ENCODE results near the gene ZC3H12C.
A peak's percentile ranks its signal among the peaks of the same experiment; 100 is the strongest.

The ZC3H12C gene

GRCh38 chr11:110168033-110168803, 75.0 kb downstream of the ZC3H12C start:
- DNase-seq (ENCODE audit: low spot score) = no peak
- H3K27me3 ChIP-seq (ENCODE audit: insufficient read depth, poor library complexity, severe bottlenecking) = no peaks in the 10 kb centered on the region
- no peak for TF ChIP-seq CTCF (IDR thresholded peaks at IDR 0.05; ENCODE audit: poor library complexity, severe bottlenecking)

GRCh38 chr11:110169738-110170137, 76.5 kb downstream of the ZC3H12C start:
- ATAC-seq (ENCODE audit: low read depth) = no peak

More at GRCh38 chr11:110168033-110168803, 75.0 kb downstream of the ZC3H12C start:
- H3K27ac ChIP-seq (ENCODE audit: poor library complexity, severe bottlenecking) = no peak overlapping the region
- no peak for ATAC-seq (ENCODE audit: low read depth)
- H3K4me1 ChIP-seq (ENCODE audit: insufficient read depth, poor library complexity, severe bottlenecking) = no peaks in the 10 kb centered on the region
- H3K4me3 ChIP-seq (ENCODE audit: severe bottlenecking) = no peak overlapping the region
- H3K36me3 ChIP-seq (ENCODE audit: low read depth) = peaks cover 55% of the 10 kb centered on the region
- no peaks in the 10 kb centered on the region for H3K9me3 ChIP-seq (ENCODE audit: severe bottlenecking)

GRCh38 chr11:110172468-110173065, 79.4 kb downstream of the ZC3H12C start:
- no peak overlapping the region for H3K4me3 ChIP-seq (ENCODE audit: severe bottlenecking)
- H3K36me3 ChIP-seq (ENCODE audit: low read depth) = peaks cover 14% of the 10 kb centered on the region
- peaks cover 8% of the 10 kb centered on the region for H3K4me1 ChIP-seq (ENCODE audit: insufficient read depth, poor library complexity, severe bottlenecking)
- no peak for TF ChIP-seq CTCF (IDR thresholded peaks at IDR 0.05; ENCODE audit: poor library complexity, severe bottlenecking)
- ATAC-seq (ENCODE audit: low read depth) (no peak), DNase-seq (ENCODE audit: low spot score) (no peak)
- H3K27ac ChIP-seq (ENCODE audit: poor library complexity, severe bottlenecking) = no peak overlapping the region
- no peaks in the 10 kb centered on the region for H3K9me3 ChIP-seq (ENCODE audit: severe bottlenecking)
- no peaks in the 10 kb centered on the region for H3K27me3 ChIP-seq (ENCODE audit: insufficient read depth, poor library complexity, severe bottlenecking)

More at GRCh38 chr11:110169738-110170137, 76.5 kb downstream of the ZC3H12C start:
- DNase-seq (ENCODE audit: low spot score) = no peak
- Histone ChIP-seq H3K27me3 (ENCODE audit: insufficient read depth, poor library complexity, severe bottlenecking) (no peaks in the 10 kb centered on the region), H3K4me1 (ENCODE audit: insufficient read depth, poor library complexity, severe bottlenecking) (no peaks in the 10 kb centered on the region), H3K36me3 (ENCODE audit: low read depth) (peaks cover 40% of the 10 kb centered on the region), H3K4me3 (ENCODE audit: severe bottlenecking) (no peak overlapping the region), H3K9me3 (ENCODE audit: severe bottlenecking) (no peaks in the 10 kb centered on the region), H3K27ac (ENCODE audit: poor library complexity, severe bottlenecking) (no peak overlapping the region)
- no peak for TF ChIP-seq CTCF (IDR thresholded peaks at IDR 0.05; ENCODE audit: poor library complexity, severe bottlenecking)

GRCh38 chr11:110173811-110174644, 80.8 kb downstream of the ZC3H12C start:
- H3K36me3 ChIP-seq (ENCODE audit: low read depth) = peaks cover 13% of the 10 kb centered on the region
- H3K27me3 ChIP-seq (ENCODE audit: insufficient read depth, poor library complexity, severe bottlenecking) = no peaks in the 10 kb centered on the region
- TF ChIP-seq CTCF (IDR thresholded peaks at IDR 0.05; ENCODE audit: poor library complexity, severe bottlenecking) = peak; percentile 59
- ATAC-seq (ENCODE audit: low read depth) = peak; percentile 38
- peaks cover 8% of the 10 kb centered on the region for H3K4me1 ChIP-seq (ENCODE audit: insufficient read depth, poor library complexity, severe bottlenecking)
- DNase-seq (ENCODE audit: low spot score) = no peak
- no peaks in the 10 kb centered on the region for H3K9me3 ChIP-seq (ENCODE audit: severe bottlenecking)
- peak overlapping the region; percentile 11 for H3K27ac ChIP-seq (ENCODE audit: poor library complexity, severe bottlenecking)
- H3K4me3 ChIP-seq (ENCODE audit: severe bottlenecking) = no peak overlapping the region

All from RWPE2 (cell line).